WERI-Rb-1 (cell line): ENCODE data around the gene MAP3K7CL.

Experiments used
- DNase-seq: peaks from one replicate; pipeline ENCODE4 v3.0.0-alpha.2; 2020
- H3K27ac ChIP-seq: fragments of 250-450 bp; sonication (Bioruptor Pico); 2 replicates; pipeline ENCODE4 v1.5.1; 2020; ENCODE audit warnings: mild to moderate bottlenecking, moderate library complexity
- H3K27me3 ChIP-seq: fragments of 250-450 bp; sonication (Bioruptor Pico); 2 replicates; pipeline ENCODE4 v1.5.1; 2021; ENCODE audit warnings: mild to moderate bottlenecking, low read depth, moderate library complexity; ENCODE audit not compliant: insufficient read depth, severe bottlenecking
- H3K36me3 ChIP-seq: fragments of 250-450 bp; sonication (Bioruptor Pico); 2 replicates; pipeline ENCODE4 v1.5.1; 2020; ENCODE audit warnings: mild to moderate bottlenecking, moderate library complexity
- H3K4me3 ChIP-seq: 2 replicates; pipeline ENCODE4 v1.5.1; 2011; ENCODE audit warnings: low read depth, mild to moderate bottlenecking, control low read depth, low read length
- H3K9me3 ChIP-seq: fragments of 250-450 bp; sonication (Bioruptor Pico); 2 replicates; pipeline ENCODE4 v1.5.1; 2021; ENCODE audit warnings: mild to moderate bottlenecking, moderate library complexity; ENCODE audit not compliant: severe bottlenecking
- CTCF ChIP-seq: IDR thresholded peaks from 2 replicates; pipeline ENCODE4 v1.5.1; 2011; ENCODE audit warnings: low read depth, mild to moderate bottlenecking, control low read depth, inconsistent platforms, low read length

Gene MAP3K7CL

GRCh38 chr21:29174607-29175013 lies 44.2 kb downstream of the MAP3K7CL start:
- H3K27ac ChIP-seq = no peak overlapping the region
- no peak for DNase-seq
- no peaks in the 10 kb centered on the region for H3K27me3 ChIP-seq
- H3K9me3 ChIP-seq = no peaks in the 10 kb centered on the region
- no peak overlapping the region for H3K4me3 ChIP-seq
- no peak for TF ChIP-seq CTCF
- no peaks in the 10 kb centered on the region for H3K36me3 ChIP-seq

- TF ChIP-seq CTCF = no peak
- H3K27ac ChIP-seq = no peak overlapping the region
- no peak for DNase-seq
- H3K36me3 ChIP-seq = no peaks in the 10 kb centered on the region
- H3K27me3 ChIP-seq = no peaks in the 10 kb centered on the region
- no peak overlapping the region for H3K4me3 ChIP-seq
- no peaks in the 10 kb centered on the region for H3K9me3 ChIP-seq
These were observed 45.1 kb downstream of the MAP3K7CL start for GRCh38 chr21:29175408-29176134.

GRCh38 chr21:29176471-29177120 lies 46.2 kb downstream of the MAP3K7CL start:
- H3K27me3 ChIP-seq = no peaks in the 10 kb centered on the region
- H3K9me3 ChIP-seq = no peaks in the 10 kb centered on the region
- H3K27ac ChIP-seq = no peak overlapping the region
- no peak for DNase-seq
- no peak overlapping the region for H3K4me3 ChIP-seq
- TF ChIP-seq CTCF = no peak
- H3K36me3 ChIP-seq = no peaks in the 10 kb centered on the region

- no peaks in the 10 kb centered on the region for H3K36me3 ChIP-seq
- TF ChIP-seq CTCF = no peak
- DNase-seq = no peak
- no peak overlapping the region for H3K27ac ChIP-seq
- H3K4me3 ChIP-seq = no peak overlapping the region
- H3K27me3 ChIP-seq = no peaks in the 10 kb centered on the region
- no peaks in the 10 kb centered on the region for H3K9me3 ChIP-seq
These were observed 47.4 kb downstream of the MAP3K7CL start for GRCh38 chr21:29177800-29178199.

- DNase-seq = no peak
- no peaks in the 10 kb centered on the region for H3K9me3 ChIP-seq
- no peaks in the 10 kb centered on the region for H3K36me3 ChIP-seq
- H3K27me3 ChIP-seq = no peaks in the 10 kb centered on the region
- no peak overlapping the region for H3K4me3 ChIP-seq
- H3K27ac ChIP-seq = no peak overlapping the region
- TF ChIP-seq CTCF = no peak
These were observed 48.5 kb downstream of the MAP3K7CL start for GRCh38 chr21:29178926-29179325.
